GM19328 (cell line): ENCODE measurements around the gene IKZF5.

Experiments
- ATAC-seq: cut with Tn5 transposase; IDR thresholded peaks from one replicate; pipeline ENCODE4 v1.9.1; 2021; ENCODE audit warnings: mild to moderate bottlenecking, moderate library complexity; ENCODE audit not compliant: unreplicated experiment

Gene IKZF5

DNA sequence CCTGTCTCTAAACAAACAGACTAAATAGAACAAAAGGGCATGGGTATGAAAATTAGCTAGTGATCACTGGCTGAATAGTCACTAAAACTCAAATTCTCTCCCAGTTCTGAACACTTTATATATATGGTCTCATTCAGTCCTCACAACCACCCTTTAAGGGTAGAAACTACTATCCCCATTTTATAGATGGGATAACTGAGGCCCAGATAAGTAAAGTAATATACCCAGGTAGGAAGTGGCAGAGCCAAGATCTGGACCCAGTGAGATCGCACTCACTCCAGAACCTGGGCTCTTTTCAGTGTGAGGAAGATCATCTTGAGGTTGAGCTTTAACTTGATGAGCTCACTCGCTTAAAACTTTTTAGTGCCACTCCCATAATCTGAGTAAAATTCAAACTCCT is 23.9 kb downstream of the IKZF5 start:
- ATAC-seq, result no peak

DNA sequence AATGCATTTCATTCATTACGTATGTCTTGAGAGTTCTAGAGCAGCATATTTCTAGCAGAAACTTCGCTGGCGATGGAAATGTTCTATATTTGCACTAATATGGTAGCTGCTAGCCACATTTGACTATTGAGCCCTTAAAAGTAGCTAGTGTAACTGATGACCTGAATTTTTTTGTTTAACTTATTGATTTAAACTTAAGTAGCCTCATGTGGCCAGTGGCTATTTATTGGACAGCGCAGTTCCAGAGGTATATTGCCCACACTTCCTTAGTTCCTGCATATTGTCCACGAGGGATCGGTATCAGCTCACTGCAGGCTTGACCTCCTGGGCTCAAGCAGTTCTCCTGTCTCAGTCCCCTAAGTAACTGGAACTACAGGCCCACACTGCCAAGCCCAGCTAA is 24.7 kb downstream of the IKZF5 start:
- no peak for ATAC-seq

DNA sequence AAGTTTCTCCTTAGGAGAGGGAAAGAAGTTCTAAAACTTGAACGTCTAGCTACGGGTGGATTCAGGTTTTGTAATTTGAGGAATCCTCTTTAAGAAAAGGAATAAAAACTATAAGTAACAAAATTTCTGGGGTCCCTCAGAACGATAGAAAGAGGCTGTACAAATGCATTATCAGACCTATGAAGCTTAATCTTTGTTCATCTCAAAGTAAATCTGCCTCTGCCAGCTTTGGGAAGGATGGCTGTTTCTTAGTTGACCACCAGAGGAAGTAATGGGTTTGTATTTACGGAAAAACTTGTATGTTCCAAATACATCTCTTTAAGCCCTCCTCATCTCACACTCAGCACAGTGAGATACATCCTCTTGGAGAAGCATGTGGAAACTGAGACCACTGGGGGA is 27.5 kb downstream of the IKZF5 start:
- no peak for ATAC-seq

DNA sequence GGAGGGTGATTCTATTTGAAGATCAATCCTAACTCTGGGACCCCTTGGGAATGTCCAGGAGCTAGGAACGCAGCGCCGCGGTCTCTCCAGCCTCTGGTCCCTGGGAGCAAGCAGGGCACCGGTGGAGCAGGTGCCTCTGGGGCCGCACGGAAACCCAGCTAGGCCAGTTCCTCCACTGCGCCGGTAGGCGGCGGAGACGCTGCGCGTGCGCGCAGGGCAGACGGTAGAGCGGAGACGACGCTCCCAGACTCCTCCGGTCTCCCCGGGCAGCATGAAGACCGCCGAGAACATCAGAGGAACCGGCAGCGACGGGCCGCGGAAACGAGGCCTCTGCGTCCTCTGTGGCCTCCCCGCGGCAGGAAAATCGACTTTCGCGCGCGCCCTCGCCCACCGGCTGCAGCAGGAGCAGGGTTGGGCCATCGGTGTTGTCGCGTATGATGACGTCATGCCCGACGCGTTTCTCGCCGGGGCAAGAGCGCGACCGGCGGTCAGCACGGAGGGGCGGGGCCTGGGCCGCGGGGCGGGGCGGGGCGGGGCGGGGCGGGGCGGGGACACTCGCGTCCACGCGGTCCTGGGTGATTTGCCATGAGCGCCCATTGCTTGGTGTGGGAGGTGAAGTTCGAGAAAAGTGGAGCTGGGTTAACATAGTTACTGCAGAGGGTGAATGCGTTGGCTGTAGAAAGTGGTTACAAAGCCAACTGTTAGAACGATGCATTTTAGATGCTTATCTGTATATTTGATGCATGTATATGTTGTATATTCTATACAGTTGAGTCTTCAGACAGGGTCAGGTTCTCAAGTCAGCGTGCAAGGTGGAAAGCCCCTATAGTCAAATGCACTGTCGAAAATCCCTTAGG is 28.2 kb downstream of the IKZF5 start, which contains the start of gene PSTK:
Gene PSTK, plus strand, starts transcription at position 193 of the 857 bp plus-strand sequence. Its CDS starts 79 bp downstream, at position 272.
- ATAC-seq, result peak; percentile 96

DNA sequence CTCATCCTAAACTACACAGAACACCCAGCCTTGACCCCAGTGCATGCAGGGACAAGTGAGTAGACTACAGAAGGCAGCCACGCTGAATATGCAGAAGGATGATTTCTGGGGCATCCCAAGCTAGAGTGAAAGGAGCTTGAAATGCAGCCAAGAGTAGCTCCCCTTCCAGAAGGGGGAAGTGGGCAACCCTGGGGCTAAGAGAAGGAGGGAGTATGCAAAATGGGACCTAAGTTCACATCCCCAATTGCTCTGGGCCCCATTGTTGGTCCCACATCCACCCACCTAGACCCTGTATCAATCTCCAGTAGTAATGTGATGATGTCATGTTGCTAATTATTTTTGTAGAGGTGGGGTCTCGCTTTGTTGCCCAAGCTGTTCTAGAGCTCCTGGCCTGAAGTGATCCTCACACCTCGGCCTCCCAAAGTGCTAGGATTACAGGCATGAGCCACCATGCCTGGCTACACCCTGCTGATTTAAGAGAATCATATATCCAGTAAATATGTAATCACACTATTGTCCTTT is 34.0 kb downstream of the IKZF5 start:
- ATAC-seq, result no peak

DNA sequence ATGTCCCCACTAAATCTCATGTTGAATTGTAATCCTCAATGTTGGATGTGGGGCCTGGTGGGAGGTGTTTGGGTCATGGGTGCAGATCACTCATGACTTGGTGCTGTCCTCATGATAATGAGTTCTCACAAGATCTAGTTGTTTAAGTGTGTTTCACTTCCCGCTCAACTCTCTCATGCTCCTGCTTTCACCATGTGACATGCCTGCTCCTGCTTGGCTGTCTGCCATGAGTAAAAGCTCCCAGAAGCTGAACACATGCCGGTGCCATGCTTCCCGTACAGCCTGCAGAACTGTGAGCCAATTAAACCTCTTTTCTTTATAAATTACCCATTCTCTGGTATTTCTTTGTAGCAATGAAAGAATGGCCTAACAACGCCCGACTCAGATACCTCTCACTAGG is 34.6 kb downstream of the IKZF5 start:
- ATAC-seq, result no peak

DNA sequence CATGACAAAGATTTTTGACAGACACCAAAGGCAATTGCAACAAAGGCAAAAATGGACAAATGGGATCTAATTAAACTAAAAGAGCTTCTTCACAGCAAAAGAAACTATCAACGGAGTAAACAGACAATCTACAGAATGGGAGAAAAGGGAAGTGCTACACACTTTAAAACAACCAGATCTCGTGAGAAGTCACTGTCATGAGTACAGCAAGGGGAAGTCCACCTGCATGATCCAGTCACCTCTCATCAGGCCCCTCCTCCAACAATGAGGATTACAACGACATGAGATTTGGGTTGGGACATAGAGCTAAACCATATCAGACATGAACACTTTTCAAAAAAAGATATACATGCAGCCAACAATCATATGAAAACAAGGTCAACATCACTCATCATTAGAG is 39.9 kb downstream of the IKZF5 start:
- no peak for ATAC-seq

DNA sequence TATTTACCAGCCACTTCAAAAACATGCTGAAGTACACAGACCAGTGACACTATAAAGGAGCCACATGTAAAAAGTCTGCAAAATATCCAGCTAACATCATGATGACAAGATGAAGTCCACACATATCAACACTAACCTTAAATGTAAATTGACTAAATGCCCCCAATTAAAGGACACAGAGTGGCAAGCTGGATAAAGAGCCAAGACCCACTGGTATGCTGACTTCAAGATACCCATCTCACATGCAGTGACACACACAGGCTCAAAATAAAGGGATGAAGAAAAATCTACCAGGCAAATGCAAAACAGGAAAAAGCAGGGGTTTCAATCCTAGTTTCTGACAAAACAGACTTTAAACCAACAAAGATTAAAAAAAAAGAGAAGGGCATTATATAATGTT is 41.7 kb downstream of the IKZF5 start:
- ATAC-seq, result no peak

DNA sequence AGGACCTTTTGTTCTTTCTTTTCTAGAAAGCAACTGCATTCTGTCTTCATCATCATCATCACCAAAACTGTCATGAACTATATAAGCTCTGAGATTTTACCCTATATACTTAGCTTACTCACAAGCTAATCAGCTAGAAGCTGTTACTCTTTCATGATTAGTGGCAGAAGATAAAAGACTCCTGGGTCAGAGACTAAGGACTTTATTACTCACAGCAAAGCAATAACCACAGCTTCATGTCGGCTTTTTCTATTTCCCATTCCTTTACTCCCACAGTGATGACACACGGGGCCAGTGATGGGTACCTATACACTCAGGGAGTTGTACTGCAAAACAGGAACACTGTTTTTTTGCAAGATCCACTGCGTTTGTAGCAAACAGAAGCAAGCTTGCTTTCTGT is 46.2 kb downstream of the IKZF5 start:
- ATAC-seq, result no peak

DNA sequence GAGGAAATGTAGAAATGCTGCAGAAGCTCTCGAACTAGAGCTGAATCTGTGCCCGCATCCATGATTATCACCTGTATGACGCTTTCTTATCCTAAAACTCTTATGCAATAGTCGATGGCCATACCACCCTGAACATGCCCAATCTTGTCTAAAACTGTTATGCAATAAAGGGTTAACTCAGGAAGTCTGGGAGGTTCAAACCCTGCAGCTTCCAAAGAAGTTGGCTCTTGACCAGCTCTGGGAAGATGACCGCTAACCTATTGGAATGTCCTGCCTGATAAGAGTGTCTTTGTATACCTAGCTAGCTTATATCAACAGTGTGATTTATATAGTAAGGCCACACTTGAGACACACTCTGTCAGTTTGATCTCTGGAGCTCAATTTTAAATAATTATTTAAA is 51.1 kb downstream of the IKZF5 start:
- ATAC-seq, result no peak

DNA sequence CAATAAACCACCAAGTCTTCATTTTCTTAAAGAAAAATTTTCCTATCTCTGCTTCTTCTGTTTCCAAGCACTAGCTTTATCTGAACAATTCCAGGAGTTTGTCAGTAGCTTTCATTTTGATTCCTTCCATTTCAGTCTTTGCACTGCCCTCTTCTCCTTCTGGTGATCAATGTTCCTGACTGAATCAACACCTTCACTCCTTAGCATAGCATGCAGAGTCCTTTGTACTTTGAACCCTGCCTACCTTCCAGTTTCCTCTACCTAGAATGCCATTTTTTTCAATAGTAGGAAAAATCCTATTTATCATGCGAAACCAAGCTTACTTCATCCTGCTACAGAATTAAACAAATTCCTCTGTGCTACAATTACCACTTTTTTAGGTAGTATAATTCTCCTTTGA is 52.7 kb downstream of the IKZF5 start:
- ATAC-seq, result no peak

DNA sequence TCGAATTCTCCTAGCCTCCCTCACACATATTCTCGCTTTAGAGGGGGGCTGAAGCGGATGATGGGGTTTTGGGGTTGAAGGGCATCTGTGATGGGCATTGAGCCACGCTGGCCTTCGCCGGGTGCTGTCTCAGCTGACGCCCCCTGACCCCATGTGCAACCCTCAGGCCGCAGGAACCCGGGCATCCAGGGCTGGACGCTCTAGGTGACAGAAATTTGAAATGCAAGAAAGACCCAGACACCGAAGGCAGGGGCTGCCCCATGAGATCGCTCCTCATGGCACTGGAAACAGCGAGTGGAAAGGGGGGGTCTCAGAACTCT is 53.9 kb downstream of the IKZF5 start:
- ATAC-seq, result no peak

DNA sequence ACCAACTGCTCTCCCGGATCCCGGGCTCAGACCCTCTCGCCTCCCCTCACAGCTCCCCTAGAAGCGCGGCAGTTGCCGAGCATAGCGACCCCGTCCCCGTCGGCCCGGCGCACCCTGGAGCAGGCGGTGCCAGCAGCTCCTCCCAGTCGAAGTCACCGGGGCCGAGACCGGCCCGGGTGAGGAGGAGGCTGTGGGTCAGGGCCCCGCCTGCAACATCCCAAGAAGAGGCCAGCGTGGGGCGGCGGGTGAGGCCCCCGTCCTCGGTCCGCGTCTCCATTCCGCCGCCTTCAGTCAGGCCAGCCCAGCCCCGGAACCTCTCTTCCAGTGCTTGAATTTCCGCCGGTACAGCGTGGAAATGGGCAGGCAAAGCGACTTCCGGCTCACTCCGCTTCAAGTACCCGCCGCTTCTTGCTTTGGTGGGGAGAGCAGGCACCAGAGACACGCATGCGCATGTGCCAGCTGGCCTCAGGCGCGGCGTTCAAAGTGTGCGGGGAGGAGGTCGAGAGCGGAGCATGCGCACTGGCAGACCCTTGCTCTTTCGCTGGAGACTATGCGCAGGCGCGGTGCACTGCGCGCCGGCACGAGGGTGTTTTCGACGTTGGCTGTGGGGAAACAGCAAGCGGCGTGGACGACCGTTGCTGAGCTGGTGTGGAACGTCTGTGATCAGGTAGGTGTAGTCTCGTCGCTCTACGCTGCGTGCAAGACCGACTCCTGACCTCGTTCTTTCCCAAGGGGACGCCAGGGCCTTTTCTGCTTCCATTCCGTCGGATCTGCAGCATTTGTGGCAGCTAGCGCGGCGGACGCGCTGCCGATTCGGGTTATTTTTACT is 54.5 kb downstream of the IKZF5 start, which contains the start of gene C10orf88:
Gene C10orf88, minus strand, starts transcription at position 326 of the 829 bp plus-strand sequence. Its CDS starts 49 bp downstream, at position 277.
- ATAC-seq, result peak; percentile 99

DNA sequence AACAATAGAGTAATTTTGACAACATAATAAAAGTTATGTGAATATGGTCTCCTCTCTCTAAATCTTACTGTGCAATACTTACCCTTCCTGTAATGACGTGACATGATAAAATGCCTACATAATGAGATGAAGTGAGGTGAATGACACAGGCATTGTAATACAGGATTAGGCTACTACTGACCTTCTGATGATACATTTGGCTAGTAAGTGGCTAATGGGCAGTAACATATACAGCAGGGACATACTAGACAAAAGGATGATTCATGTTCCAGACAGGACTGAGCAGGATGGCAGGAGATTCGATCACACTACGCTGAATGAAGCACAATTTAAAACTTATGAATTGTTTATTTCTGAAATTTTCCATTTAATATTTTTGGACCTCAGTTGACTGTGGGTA is 59.3 kb downstream of the IKZF5 start:
- no peak for ATAC-seq
